HG03045 (cell line): ENCODE measurements around the gene OTUB2.

Experiments
- ATAC-seq: cut with Tn5 transposase; IDR thresholded peaks from one replicate; pipeline ENCODE4 v1.9.1; 2021; ENCODE audit warnings: mild to moderate bottlenecking, moderate library complexity; ENCODE audit not compliant: unreplicated experiment

Gene OTUB2

DNA sequence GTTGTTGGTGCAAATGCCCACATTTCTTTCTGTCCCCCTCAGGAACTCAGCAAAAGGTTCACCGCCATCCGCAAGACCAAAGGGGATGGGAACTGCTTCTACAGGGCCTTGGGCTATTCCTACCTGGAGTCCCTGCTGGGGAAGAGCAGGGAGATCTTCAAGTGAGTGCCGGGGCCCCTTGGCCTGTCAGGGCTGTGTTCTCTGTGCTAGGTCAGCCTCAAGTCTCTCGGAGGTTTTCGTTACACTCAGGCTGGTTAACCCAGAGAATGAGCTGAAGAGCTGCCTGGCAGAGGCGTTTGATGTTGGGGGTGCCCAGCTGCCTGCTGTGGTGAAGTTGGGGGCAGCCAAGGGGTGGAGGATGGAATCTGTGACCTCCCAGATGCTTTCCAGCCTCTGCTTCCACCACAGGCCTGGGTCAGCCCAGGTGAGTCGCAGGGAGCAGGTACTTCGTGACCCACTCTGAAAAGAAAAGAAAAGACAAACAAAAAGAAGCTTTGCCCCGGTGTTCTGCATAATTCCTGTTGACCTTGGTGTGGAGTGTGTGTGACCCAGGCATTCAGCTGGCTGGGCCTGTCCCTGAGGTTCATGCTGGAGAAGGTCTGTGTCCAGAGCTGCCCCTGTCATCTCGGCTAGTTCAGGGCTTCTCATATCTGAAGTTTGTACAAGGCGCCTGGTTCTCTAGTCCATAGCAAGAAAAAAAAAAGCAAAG lies 12.9 kb downstream of the OTUB2 start:
- no peak for ATAC-seq

DNA sequence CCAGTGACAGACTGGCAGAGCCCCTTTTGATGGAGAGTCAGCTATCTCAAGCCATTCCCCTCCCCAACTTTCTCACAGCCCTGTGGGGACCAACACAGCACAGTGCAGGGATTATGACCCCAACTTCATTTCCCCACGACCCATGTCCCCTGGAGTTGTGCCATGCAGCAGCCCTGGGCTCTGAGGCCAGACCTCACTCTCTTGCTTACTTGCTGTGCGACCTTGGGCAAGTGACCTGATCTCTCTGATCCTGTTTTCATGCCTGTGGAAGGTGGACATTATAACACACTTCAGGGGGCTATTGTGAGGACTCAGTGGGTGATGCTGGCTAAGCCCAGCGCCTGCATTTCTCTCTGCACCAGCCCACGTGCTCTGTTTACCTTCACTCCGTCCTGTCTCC lies 14.1 kb downstream of the OTUB2 start:
- ATAC-seq: no peak

DNA sequence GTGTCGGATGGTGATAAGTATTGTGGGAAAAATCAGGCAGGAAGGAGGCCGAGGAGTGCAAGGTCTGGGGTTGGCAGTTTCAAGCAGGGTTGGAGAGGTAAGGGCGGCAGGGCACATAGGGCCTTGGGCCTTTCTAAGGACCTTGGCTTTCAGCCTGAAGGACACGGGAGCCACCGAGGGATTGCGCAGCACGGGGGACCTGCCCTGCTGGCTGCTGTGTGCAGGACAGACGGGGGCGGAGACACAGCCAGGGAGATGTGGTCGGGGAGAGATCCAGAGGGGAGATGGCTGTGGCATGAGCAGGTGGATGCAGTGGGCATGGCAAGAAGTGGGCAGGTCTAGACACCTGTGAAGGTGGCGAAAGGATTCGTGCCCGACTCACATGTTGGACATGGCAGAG lies 14.7 kb downstream of the OTUB2 start:
- no peak for ATAC-seq

DNA sequence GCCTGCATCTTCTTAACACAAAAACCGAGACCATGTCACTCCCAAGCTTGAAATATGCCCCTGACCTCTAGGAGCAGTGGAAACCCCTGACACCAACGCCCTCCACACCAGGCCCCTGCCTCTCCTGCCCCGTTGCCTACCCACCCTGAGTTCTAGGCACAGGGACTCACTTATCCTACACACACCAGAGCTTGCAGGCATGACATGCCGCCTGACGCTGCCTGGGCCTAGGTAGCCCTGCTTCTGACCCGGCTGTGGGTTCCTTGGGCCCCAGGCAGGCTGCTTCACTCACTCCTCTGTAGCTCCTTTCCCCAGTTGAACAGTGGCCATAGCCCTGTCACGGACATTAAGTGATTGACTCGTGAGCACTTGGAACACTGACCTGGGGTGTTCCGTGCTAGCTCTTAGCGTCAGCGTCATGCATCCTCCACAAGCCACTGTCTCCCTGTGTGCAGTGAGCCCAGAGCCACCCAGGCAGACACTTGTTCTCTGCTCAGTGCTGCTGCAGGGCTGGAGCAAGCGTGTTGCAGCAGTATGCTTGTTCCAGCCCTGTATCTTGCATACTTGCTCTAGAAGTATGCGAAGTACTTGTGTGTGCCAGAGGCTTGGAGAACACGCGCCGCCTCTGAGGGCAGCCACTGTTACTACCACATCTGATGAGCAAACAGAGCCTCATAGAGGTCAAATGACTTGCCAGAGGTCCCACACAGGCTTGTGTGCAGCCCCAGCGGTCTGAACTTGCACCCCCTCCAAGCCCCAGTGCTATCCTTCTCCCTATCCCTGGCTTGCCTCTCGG lies 15.6 kb downstream of the OTUB2 start:
- ATAC-seq: no peak

DNA sequence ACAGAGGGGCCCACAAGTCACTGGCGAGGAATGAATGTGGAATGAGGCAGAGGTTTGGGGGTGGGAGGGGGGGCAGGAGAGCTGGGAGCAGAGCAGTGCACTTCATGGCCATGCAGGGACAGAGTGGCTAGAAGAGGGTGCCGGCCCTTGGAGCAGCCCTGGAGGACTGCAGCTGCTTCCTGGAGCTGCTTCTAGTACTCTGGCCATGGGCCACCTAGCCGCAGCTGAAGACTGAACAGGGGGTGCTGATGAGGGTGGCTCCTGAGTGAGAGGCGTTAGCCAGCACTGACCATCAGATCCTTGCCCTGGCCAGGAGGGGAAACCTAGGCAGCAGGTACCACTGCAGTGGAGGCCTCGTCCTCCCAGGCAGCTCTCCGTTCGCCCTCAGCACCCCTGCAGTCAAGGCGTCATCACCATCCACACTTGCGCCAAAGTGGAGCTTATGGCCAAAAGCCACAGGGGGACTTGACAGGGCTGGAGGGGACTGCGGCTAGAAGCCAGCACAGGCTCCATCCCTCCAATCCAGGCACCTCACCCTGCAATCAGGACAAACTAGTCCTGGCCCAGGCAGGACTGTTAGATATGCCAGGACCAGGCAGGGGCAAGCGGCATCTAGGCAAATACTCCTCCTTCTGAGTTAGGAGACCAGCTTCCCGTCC lies 16.4 kb downstream of the OTUB2 start:
- no peak for ATAC-seq

DNA sequence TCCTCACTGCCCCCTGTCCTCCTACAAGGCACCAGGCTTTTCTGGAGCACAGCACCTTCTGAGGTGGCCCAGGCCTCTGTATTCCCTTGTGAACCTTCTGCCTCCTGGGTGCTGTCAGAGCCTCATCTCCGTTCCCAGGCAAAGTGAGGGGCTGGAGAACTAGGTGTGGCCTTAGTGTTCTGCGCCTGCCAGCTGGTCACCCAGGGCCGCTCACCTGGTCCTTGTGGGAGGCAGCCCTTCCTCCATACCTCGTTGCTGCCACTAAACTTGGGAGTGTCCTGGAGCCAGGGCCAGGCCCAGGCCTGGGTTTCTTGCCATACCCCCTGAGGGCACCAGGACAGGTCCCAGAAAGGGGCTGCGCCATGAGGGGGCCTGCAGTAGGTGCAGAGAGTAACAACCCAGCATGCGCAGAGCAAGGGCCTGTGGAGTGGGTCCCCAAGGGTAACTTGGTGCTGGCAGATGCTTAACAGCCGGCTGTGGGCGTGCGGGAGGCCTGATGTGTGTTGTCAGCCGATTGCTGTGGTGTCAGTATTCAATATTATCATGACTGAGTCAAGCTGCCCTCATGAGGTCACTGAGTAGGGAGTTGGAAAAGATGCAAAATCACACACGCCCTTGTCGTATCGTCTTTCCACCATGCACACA lies 17.1 kb downstream of the OTUB2 start:
- ATAC-seq: no peak

DNA sequence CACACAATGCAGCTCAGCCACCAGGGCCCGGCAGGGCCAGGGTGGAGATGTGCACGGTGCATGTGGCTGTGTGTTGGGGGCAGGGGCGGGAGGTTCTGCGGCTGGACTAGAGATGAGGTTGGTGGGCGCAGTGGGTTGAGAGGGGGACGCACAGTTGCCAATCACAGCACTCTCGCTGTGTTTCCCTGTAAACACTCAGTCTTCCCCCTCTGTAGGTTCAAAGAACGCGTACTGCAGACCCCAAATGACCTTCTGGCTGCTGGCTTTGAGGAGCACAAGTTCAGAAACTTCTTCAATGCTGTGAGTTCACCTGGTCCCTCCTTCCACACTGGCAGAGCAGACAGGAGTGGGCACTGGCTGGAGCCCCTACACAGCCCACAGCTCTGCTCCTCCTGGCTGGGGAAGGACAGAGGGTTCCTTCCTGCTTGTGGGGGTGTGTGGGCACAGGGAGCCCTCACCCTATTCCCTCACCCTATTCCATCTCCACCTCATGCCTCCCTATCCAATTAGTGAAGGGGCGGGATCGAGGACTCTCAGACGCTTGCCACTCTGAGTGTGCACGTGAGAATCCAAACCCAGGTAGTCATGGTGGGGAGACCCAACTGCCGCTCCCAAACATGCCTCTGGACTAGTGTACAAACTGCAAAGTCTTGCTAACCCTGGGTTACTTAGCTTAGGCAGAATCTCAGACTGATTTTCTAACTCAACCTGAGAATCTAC lies 17.8 kb downstream of the OTUB2 start:
- no peak for ATAC-seq

DNA sequence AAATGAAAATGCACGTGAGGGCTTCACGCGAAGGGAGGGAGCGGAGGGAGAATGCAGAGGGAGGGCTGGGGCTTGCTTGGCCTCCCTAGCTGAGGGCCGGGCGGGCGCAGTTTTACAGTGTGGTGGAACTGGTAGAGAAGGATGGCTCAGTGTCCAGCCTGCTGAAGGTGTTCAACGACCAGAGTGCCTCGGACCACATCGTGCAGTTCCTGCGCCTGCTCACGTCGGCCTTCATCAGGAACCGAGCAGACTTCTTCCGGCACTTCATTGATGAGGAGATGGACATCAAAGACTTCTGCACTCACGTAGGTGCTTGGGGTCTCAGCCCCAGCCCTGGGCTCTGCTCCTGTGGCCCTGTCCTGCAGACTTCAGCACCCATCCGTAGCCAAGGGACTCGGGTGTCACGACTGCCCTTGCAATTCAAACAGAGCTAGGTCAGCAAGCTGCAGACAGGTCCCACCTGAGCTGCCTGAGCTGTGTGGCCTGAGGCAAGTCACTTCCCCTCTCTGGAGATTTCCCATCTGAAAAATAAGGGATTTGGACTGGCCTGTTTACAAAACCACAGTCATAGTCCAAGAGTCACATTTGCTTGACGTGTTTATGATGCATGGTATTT lies 18.4 kb downstream of the OTUB2 start:
- ATAC-seq: no peak

DNA sequence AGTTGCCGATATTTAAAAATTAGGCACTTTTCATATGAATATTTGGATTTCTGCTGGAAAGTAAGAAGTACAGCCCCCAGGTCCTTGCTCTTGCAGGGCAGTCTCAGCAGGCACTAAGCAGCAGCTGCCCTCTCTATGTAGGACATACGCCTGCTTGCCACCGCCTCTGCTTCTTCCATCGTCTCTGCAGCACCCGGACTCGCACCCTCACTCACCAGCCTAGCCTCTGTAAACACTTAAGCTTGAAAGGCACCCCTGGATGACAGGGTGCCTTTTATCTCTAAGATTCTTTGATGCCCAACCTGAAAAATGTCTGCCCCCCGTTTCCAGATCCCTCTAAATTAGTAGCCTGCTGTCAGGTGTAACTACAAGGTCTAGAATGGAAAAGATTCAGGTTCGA lies 19.0 kb downstream of the OTUB2 start:
- ATAC-seq: no peak

DNA sequence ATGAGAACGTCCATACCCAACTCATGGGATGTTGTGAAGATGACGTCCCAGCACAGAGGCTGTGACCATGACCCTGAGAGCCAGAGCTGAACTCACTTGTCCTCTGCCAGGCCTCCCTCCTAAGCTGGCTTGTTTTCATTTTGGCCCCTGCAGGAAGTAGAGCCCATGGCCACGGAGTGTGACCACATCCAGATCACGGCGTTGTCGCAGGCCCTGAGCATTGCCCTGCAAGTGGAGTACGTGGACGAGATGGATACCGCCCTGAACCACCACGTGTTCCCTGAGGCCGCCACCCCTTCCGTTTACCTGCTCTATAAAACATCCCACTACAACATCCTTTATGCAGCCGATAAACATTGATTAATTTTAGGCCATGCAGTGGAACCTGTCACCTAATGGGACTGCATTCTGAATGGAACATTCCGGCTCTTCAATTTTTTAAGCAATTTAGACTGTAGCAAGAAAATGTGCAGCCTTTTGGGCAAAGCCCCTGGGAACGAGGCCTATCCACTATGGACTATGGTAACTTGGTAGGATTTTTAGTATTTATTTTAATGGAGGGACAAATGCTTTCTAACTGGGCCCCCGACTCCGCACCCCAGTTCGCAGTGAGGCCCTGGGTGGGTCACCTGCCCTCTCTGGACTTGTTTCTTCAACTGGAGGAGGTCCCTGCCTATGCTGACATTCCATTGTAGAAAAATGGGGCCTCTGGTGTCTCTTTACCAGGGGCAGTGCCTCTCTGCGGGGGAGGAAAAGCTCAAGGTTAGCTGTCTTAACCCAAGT lies 19.6 kb downstream of the OTUB2 start:
- ATAC-seq: no peak

DNA sequence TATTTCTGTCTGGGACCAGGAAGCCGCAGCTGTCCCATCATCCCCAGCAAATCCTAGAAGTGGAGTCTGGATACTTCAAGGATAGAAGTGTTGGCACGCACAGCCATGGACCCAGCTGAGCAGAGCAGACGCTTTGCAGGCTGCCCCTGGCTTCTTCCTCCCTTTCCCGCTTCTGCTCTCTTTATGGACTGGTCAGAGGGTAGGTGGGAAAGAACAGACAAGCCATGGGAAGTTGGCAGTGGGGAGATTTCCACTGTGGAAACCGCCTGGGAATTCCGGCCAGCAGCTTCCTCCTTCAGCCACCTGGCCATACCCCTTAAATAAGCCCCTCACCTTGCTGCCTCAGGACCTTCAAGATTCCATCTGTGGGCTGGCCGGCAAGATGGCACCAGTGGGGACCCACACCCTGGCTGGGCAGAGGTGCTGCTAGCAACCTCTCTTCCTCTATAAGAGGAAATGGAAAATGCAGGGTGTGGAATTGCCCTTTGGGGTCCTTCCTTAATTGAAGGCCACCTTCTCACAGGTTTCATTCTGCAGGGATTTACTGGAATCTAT lies 20.6 kb downstream of the OTUB2 start:
- no peak for ATAC-seq

DNA sequence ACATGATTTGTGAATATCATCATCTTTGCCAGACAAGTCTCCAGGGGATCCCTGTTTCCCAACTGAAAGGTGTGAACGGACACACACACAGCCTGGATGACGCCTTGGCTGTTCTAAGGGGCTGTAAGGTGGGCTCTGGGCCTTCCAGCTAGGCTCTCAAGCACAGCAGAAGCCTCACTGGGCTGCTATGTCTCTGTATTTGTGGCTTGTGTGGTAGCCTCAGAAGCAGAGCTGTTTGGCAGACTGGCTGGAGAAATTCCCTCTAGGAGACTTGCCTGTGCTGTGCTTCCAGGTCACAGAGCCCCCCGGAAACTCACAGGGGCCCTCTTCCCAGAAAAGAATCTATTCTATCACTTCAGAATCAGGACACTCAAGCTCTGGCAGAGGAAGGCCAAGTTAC lies 21.4 kb downstream of the OTUB2 start:
- ATAC-seq: no peak

DNA sequence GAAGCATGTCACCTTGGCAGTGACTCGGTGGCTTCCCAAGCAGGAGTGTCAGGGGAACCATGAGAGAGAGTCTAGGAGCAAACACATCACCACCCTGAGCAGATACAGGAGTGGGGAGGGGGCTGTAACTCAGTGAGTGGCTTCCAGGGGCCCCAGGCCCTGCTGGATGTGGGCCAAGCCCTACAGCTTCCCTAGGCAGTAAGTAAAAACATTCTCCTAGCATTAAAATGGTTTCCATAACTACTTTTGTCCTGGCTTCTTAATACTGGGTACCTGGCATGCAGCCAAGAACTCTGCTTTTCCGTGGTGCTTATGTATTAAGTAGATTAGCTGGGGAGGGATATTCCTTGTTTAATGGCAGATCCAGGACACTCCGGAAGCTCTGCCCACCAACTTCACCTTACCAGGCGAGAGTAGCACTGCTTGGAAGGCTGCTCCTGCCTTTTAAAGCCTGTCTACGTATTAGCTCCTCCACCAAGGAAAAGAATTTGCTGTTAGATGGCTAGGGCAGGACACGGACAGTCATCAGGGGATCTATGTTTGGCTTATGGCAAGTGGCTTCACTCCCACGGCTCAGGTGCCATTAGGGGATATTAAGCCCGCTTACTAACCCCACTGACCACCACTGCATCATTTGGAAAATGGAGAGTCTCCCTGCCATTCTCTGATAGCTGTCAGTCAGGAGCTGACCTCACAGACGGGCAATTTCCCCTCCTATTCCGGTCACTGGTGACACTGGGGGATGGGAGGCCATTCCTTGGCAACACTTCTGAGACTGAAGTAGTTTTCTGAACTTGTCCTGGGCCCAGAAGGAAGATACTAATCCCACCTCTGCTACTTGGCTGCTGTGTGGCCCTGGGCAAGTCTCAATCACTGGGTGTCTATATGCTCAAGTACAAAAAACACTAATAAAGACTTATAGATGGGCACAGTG lies 22.8 kb downstream of the OTUB2 start:
- no peak for ATAC-seq

DNA sequence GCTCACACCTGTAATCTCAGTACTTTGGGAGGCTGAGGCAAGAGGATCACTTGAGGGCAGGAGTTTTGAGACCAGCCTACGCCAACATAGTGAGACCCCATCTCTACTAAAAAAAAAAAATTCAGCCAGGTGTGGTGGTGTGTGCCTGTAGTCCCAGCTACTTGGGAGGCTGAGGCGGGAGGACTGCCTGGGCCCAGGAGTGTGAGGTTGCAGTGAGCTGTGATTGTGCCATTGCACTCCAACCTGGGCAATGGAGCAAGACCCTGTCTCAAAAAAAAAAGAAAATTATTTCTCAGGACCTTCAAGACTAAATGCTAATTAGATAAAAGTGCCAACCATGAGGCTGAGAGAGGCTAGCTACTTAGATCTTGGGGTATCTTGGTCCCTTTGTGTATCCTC lies 23.5 kb downstream of the OTUB2 start:
- ATAC-seq: no peak

DNA sequence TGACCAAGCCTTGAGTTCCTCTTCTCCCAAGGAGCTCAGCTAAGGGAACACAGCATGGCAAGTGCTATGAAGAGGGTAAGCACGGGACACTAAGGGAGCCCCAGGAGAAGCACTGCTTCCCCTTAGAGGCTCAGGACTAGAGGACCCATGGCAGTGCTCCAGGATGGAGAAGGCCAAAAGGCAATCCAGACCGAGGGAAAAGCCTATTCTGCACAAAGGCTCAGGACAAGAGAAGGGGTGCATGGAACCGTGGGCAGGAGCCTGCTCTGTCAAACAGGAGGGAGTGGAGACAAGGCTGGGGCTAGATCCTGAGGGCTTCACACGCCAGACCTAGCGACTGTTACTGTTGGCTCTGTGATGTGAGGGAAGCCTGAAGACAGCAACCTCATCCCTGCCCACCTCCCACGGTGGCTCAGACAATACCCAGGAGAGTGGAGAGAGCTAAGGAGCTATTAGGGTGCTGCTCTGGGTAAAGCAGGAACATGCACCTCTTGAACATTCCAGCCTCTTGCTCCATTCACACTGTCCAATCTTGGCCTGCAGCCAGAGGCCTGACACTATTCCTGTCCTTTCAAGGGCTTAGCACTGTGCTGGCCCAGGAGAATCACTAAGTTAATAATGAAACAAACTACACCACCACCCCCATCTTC lies 24.2 kb downstream of the OTUB2 start:
- no peak for ATAC-seq

DNA sequence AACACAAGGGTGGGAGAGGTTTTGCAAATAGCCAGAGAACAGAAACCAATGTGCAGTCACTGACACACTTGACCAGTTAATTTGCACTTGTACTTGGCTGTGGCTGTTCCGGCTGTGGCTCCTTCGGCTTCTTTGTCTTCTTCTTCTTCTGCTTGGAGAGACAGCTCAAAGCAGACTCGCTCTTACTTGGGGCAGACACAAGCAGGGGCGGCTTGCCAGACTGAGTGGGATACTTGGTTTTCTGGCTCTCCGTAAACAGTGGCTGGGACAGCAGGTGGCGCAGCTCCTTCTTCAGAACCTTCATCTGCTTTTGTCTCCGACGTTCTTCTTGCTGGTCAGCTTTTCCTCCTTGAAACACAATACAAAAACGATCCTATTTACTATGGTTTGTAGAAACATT lies 25.0 kb downstream of the OTUB2 start:
- no peak for ATAC-seq

DNA sequence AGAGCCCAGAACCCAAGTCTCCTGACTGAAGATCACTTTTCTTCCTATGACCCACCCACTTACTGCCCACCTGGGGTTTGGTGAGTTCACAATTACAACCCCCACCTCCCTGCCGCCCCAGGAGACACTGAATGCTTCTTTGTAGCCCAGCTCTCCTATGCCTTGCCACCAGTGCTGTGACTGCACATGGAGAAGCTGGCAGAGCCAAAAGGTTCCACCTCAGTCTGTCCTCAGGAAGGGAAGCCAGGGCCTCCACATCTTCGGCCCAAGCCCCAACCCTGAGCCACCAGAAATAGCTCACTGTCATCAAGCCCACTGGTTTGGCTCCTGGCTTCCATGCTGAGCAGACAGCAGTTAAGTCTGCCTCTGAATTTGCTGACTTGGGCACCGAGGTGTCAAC lies 25.6 kb downstream of the OTUB2 start:
- ATAC-seq: no peak

DNA sequence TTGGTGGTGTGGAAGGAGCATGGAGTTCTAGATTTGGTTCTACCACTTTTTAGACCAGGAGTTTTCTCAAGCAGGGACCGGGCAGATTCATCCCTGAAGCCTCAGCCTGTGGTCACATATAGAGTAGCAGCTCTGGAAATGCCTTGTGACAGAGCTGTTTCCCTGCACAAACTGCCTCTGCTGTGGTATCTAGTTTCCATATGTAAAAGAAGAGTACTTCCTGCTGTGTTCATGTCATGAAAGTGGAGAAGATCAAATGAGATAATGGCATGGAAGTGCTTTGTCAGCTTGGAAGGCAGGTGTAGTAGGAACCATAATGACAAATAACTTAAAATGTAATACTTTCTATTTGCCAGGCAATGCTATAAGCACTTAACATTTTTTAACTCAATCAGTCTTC lies 26.1 kb downstream of the OTUB2 start:
- ATAC-seq: no peak
